Kidney (tissue), 14 donors: ENCODE results near the gene HOMER3. TPM values are rescaled to one million over a fixed set of nuclear protein-coding genes. Genes with fewer than 3 reads are reported as not detected.

Source experiments
- DNase-seq, 5 donors: peaks; one replicate each; pipeline ENCODE4 v3.0.0-alpha.2; 2013 to 2020
- FAIRE-seq: peaks from 2 replicates; lab custom pipeline; 2012; peaks lifted over from hg19 to GRCh38; lab: Jason Lieb, UNC
- H3K27ac ChIP-seq, 2 donors: one replicate each; pipeline ENCODE4 v1.7.0; 2013; ENCODE audit warnings: low read depth in 2 of 2, low read length in 2 of 2, inconsistent platforms in 1 of 2
- H3K27me3 ChIP-seq: one replicate; pipeline ENCODE4 v1.7.1; 2013; ENCODE audit warnings: low read length, inconsistent platforms; ENCODE audit not compliant: control insufficient read depth, insufficient read depth
- H3K36me3 ChIP-seq, 3 donors: one replicate each; pipeline versions ENCODE4 v1.7.0 to v1.7.1; 2013; ENCODE audit warnings: low read length in 3 of 3, control low read depth in 1 of 3, inconsistent platforms in 1 of 3; ENCODE audit not compliant: insufficient read depth in 3 of 3, control insufficient read depth in 2 of 3
- H3K4me1 ChIP-seq, 3 donors: one replicate each; pipeline versions ENCODE4 v1.7.0 to v1.7.1; 2013; ENCODE audit warnings: low read length in 3 of 3, inconsistent platforms in 1 of 3, low read depth in 1 of 3; ENCODE audit not compliant: control insufficient read depth in 2 of 3, insufficient read depth in 2 of 3
- H3K4me3 ChIP-seq, 3 donors: one replicate each; pipeline versions ENCODE4 v1.7.0 to v1.8.1; 2013; ENCODE audit warnings: low read length in 3 of 3, control low read depth in 1 of 3, inconsistent platforms in 1 of 3
- H3K9ac ChIP-seq, 3 donors: one replicate each; pipeline versions ENCODE4 v1.7.0 to v1.7.1; 2013; ENCODE audit warnings: low read length in 3 of 3, control low read depth in 1 of 3, inconsistent platforms in 1 of 3
- H3K9me3 ChIP-seq, 3 donors: one replicate each; pipeline versions ENCODE4 v1.7.0 to v1.7.1; 2013; ENCODE audit warnings: low read length in 3 of 3, control low read depth in 1 of 3, inconsistent platforms in 1 of 3; ENCODE audit not compliant: control insufficient read depth in 2 of 3, insufficient read depth in 1 of 3
- intact Hi-C: fragments of 100-400 bp; cut with DNase I; formaldehyde crosslinking; loops from one replicate; pipeline ENCODE4 v1.11.1; 2022
- polyA plus RNA-seq: library from polyadenylated mRNA; stranded (reverse); fragments of 350-450 nt; fragmentation: Illumina TruSeq; extraction: RNeasy Lipid Tissue Mini Kit (QIAGEN cat#74804); gene quantifications from one replicate; pipeline ENCODE4 v1.2.3, GENCODE V29; 2014; ENCODE audit warnings: low read depth, low replicate concordance; ENCODE audit not compliant: insufficient read depth
- total RNA-seq: library from RNA; stranded (reverse); fragmentation: NEBNext Ultra II Directional; extraction: Animal tissue kit (Norgen Biotek cat#: 25700); gene quantifications from one replicate; pipeline ENCODE4 v1.2.1, GENCODE V29; 2021
- TF ChIP-seq, protein P1 (sequence below): IDR thresholded peaks from 3 replicates; pipeline ENCODE4 v1.5.1; 2012; ENCODE audit warnings: mild to moderate bottlenecking, moderate library complexity, borderline replicate concordance; ENCODE audit not compliant: insufficient read depth; ENCODE audit errors: extremely low read depth
- donor health status: control.
- donor health status: control.
- donor health status: control.
- donor health status: control.
- donor health status: control.
- donor health status: DM: yes; HTN: yes; CAD: no.
- donor health status: Normal renal cell carcinoma (clear cell type).

Gene HOMER3
- total and polyA plus RNA-seq, 2 donors from 2014 or later, result 34.3 to 53.1 TPM

GRCh38 chr19:18949858-18950257 is 8.8 kb upstream of the HOMER3 start:
- no peak for DNase-seq
- no peaks in the 10 kb centered on the region for H3K4me1 ChIP-seq
- no peaks in the 10 kb centered on the region for H3K27me3 ChIP-seq
- H3K36me3 ChIP-seq, result no peaks in the 10 kb centered on the region
- TF ChIP-seq, protein P1, sequence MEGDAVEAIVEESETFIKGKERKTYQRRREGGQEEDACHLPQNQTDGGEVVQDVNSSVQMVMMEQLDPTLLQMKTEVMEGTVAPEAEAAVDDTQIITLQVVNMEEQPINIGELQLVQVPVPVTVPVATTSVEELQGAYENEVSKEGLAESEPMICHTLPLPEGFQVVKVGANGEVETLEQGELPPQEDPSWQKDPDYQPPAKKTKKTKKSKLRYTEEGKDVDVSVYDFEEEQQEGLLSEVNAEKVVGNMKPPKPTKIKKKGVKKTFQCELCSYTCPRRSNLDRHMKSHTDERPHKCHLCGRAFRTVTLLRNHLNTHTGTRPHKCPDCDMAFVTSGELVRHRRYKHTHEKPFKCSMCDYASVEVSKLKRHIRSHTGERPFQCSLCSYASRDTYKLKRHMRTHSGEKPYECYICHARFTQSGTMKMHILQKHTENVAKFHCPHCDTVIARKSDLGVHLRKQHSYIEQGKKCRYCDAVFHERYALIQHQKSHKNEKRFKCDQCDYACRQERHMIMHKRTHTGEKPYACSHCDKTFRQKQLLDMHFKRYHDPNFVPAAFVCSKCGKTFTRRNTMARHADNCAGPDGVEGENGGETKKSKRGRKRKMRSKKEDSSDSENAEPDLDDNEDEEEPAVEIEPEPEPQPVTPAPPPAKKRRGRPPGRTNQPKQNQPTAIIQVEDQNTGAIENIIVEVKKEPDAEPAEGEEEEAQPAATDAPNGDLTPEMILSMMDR, result no peak
- no peak overlapping the region for H3K27ac ChIP-seq
- intact Hi-C loops, result no loop called here
- no peak overlapping the region for H3K9ac ChIP-seq
- no peaks in the 10 kb centered on the region for H3K9me3 ChIP-seq
- H3K4me3 ChIP-seq, result no peak overlapping the region
- no peak for FAIRE-seq

DNA sequence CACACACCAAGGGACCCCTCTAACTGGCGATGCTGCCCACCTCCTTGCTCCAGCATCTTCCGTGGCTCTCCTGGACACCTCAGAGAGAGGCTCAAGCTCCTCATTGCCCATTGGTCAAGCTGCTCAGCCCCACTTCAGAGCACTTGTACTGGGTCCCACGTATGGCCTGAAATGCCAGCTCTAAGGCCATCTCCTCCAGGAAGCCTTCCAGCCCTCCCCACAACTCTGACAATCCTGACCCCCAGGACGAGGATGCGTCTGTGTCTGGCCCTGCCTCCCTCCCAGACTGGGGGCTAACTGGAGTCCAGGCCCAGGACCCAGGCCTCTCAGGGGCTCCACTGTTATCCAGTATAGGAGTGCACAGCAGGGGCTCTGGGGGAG is 7.9 kb upstream of the HOMER3 start:
- Histone ChIP-seq H3K4me1 (no peaks in the 10 kb centered on the region), H3K4me3 (no peak overlapping the region), H3K27ac (no peak overlapping the region), H3K9ac (no peak overlapping the region), H3K36me3 (no peaks in the 10 kb centered on the region), H3K9me3 (no peaks in the 10 kb centered on the region), H3K27me3 (no peaks in the 10 kb centered on the region)
- DNase-seq (no peak), FAIRE-seq (no peak)
- TF ChIP-seq, protein P1, result no peak
- intact Hi-C loops, result no loop called here

GRCh38 chr19:18948075-18948975 is 7.3 kb upstream of the HOMER3 start:
- Histone ChIP-seq H3K4me1 (no peaks in the 10 kb centered on the region), H3K36me3 (no peaks in the 10 kb centered on the region), H3K9ac (no peak overlapping the region), H3K4me3 (no peak overlapping the region), H3K27me3 (no peaks in the 10 kb centered on the region), H3K9me3 (no peaks in the 10 kb centered on the region), H3K27ac (no peak overlapping the region)
- intact Hi-C loops, result no loop called here
- no peak for FAIRE-seq
- TF ChIP-seq, protein P1, result no peak
- no peak for DNase-seq
